ENCODE data around the gene RPS15.

RPS15 gene

GRCh38 chr19:1392407-1392806 is 45.8 kb upstream of the RPS15 start:
- Histone ChIP-seq H3K4me3 (IDR thresholded peaks at IDR 0.05; ENCODE audit: insufficient read depth, low read depth, low read length) (no peak overlapping the region), H3K36me3 (ENCODE audit: insufficient read depth) (no peaks in the 10 kb centered on the region), H4K20me1 (ENCODE audit: insufficient read depth) (no peaks in the 10 kb centered on the region), H3K4me2 (no peak overlapping the region), H3K4me1 (ENCODE audit: low read depth, poor library complexity, severe bottlenecking) (no peaks in the 10 kb centered on the region), H2AFZ (ENCODE audit: low read depth) (no peak overlapping the region), H3K27ac (no peak overlapping the region), H3K27me3 (ENCODE audit: insufficient read depth, low read depth) (no peaks in the 10 kb centered on the region), H3K79me2 (ENCODE audit: insufficient read depth, low read depth) (no peaks in the 10 kb centered on the region), H3K9ac (no peak overlapping the region)
- TF ChIP-seq CTCF (conservative IDR thresholded peaks at IDR 0.05; ENCODE audit: low read depth, low read length): no peak

DNA sequence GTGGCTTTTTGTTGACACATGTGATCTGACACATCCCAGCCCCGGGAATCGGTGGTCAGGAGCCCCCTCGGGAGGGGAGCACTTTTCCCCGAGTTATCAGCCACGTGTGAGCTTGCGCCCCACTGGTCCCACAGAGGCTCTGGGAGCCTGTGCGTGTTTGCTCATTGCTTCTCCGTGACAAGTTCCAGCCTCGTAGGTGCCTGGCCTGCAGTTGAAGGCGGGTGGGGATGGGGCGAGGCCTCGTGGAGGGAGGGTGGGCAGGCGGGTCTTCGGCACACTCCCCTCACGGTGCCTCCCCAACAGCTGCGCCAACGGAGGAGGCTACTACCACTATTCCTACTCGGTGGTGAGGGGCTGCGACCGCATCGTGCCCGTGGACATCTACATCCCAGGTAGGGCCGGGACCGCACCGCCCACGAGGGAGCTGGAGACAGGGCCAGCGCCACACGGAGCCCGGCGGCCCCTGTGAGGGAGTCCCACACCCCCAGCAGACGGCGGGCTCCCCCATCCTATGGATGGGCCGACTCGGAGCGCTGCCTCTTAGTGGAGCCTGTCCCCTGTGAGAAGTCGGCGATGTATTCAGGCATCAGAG is 45.2 kb upstream of the RPS15 start:
- no peak for TF ChIP-seq CTCF (conservative IDR thresholded peaks at IDR 0.05; ENCODE audit: low read depth, low read length)
- H2AFZ ChIP-seq (ENCODE audit: low read depth): no peak overlapping the region
- no peaks in the 10 kb centered on the region for H3K36me3 ChIP-seq (ENCODE audit: insufficient read depth)
- no peaks in the 10 kb centered on the region for H3K79me2 ChIP-seq (ENCODE audit: insufficient read depth, low read depth)
- H3K27me3 ChIP-seq (ENCODE audit: insufficient read depth, low read depth): no peaks in the 10 kb centered on the region
- no peak overlapping the region for H3K27ac ChIP-seq
- H3K4me2 ChIP-seq: no peak overlapping the region
- H3K9ac ChIP-seq: no peak overlapping the region
- no peaks in the 10 kb centered on the region for H4K20me1 ChIP-seq (ENCODE audit: insufficient read depth)
- H3K4me1 ChIP-seq (ENCODE audit: low read depth, poor library complexity, severe bottlenecking): peaks cover 1% of the 10 kb centered on the region
- no peak overlapping the region for H3K4me3 ChIP-seq (IDR thresholded peaks at IDR 0.05; ENCODE audit: insufficient read depth, low read depth, low read length)

- no peak overlapping the region for H3K27ac ChIP-seq
- no peak overlapping the region for H3K4me3 ChIP-seq (IDR thresholded peaks at IDR 0.05; ENCODE audit: insufficient read depth, low read depth, low read length)
- no peak overlapping the region for H3K9ac ChIP-seq
- no peaks in the 10 kb centered on the region for H3K36me3 ChIP-seq (ENCODE audit: insufficient read depth)
- peaks cover 5% of the 10 kb centered on the region for H3K4me1 ChIP-seq (ENCODE audit: low read depth, poor library complexity, severe bottlenecking)
- no peaks in the 10 kb centered on the region for H3K79me2 ChIP-seq (ENCODE audit: insufficient read depth, low read depth)
- no peak overlapping the region for H2AFZ ChIP-seq (ENCODE audit: low read depth)
- H3K27me3 ChIP-seq (ENCODE audit: insufficient read depth, low read depth): no peaks in the 10 kb centered on the region
- TF ChIP-seq CTCF (conservative IDR thresholded peaks at IDR 0.05; ENCODE audit: low read depth, low read length): no peak
- H4K20me1 ChIP-seq (ENCODE audit: insufficient read depth): no peaks in the 10 kb centered on the region
- H3K4me2 ChIP-seq: no peak overlapping the region
Observed at GRCh38 chr19:1393841-1394240, 44.4 kb upstream of the RPS15 start.

- Histone ChIP-seq H3K27me3 (ENCODE audit: insufficient read depth, low read depth) (no peaks in the 10 kb centered on the region), H3K4me1 (ENCODE audit: low read depth, poor library complexity, severe bottlenecking) (peaks cover 5% of the 10 kb centered on the region), H3K27ac (no peak overlapping the region), H4K20me1 (ENCODE audit: insufficient read depth) (no peaks in the 10 kb centered on the region), H3K9ac (no peak overlapping the region), H3K4me2 (no peak overlapping the region), H3K36me3 (ENCODE audit: insufficient read depth) (no peaks in the 10 kb centered on the region), H2AFZ (ENCODE audit: low read depth) (no peak overlapping the region), H3K79me2 (ENCODE audit: insufficient read depth, low read depth) (no peaks in the 10 kb centered on the region), H3K4me3 (IDR thresholded peaks at IDR 0.05; ENCODE audit: insufficient read depth, low read depth, low read length) (no peak overlapping the region)
- no peak for TF ChIP-seq CTCF (conservative IDR thresholded peaks at IDR 0.05; ENCODE audit: low read depth, low read length)
Observed at GRCh38 chr19:1394252-1395193, 43.7 kb upstream of the RPS15 start.

Data from KMS-11 (cell line).